ENCODE measurements around the gene TNFRSF4. TPM values are rescaled to one million over a fixed set of nuclear protein-coding genes. Genes with fewer than 3 reads are reported as not detected.

The TNFRSF4 gene
- total RNA-seq, 1 donor from 2014 or later, result not detected

DNA sequence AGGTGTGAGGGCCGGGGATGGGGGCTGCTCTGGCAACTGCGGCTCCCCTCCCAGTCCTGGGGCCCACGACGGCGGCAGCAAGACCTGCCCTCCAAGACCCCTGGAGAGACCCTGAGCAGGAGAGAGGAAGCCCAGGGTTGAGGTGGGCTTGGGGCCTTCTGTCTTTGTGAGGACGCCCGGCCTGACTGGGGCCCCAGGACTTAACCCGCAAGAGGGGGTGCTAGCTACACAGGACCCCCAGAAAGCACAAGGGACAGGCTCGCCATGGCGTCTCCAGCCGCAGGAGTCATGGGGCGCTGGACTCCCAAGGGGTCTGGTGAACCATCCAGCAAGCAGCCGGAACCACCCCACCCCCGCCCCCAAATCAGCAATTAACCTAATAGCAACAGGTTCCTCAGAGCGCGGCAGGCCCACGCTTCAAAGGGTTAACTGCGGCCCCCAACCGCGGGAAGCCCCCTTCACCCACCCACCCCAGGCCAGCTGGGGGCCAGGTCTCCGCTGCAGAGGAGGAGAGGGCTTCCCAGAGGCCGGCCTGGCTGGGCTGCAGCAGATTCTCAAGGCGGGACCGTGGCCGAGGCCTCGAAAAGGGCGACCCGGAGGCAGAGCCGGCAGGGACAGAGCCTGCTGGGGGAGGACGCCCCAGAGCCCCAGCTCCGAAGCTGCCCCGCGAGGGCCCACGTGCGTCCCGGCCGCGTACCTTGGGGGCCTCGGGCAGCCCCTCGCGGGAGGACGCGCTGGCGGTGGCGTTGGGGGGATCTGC, 32.0 kb upstream of the TNFRSF4 start:
- no peak for DNase-seq (ENCODE audit: low read depth)

- no peak for DNase-seq (ENCODE audit: low read depth)
These were observed 31.3 kb upstream of the TNFRSF4 start for GRCh38 chr1:1245178-1245816.

DNA sequence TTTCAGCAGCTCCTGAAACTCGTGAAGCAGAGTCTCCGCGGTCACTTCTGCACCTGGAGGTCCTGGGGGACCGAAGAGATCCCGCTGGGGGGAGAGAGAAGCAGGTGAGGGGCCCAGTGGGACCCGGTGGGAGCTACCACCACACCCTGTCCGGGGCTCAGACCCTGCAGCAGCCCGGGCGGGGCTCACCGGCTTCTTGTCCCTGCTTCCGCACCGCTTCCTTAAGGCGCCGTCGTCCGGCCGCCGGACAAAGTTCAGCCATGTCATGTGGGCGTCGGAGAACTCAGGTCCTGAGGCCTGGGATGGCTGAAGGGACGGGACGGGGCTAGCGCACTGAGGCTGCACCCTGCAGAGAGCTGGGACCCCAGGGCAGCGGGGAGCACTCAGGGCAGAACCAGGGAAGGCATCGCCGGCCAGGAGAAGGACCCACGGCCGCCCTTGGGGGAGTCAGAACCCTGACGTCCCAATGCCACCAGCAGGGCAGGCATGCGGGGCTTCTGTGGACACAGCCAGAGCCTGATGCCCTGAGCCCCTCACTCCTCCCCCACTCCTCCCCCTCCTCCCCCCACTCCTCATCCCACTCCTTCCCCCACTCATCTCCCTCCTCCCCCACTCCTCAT, 30.3 kb upstream of the TNFRSF4 start:
- DNase-seq (ENCODE audit: low read depth), result no peak

DNA sequence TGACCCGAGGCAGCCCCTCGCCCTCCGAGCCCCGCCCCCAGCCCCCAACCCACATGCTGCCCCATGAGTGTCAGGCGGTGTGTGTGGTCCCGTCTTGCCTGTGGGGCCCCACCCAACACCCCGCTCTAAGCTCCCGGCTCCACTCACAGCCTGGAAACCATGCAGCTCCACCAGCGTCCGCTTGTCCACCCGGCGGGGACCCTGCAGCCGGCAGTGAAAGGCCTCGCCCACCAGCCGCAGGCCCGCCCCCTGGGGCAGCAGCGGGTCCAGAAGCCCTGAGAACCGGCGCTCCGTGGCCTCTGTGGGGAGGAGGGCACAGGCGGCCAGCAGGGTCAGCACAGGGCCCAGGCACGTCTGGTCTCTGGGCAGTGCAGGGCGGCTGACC, 29.8 kb upstream of the TNFRSF4 start:
- no peak for DNase-seq (ENCODE audit: low read depth)

- DNase-seq (ENCODE audit: low read depth), result no peak
These were observed 29.3 kb upstream of the TNFRSF4 start for GRCh38 chr1:1243266-1243660.

GRCh38 chr1:1242461-1243265, 28.7 kb upstream of the TNFRSF4 start:
- DNase-seq (ENCODE audit: low read depth), result no peak

DNA sequence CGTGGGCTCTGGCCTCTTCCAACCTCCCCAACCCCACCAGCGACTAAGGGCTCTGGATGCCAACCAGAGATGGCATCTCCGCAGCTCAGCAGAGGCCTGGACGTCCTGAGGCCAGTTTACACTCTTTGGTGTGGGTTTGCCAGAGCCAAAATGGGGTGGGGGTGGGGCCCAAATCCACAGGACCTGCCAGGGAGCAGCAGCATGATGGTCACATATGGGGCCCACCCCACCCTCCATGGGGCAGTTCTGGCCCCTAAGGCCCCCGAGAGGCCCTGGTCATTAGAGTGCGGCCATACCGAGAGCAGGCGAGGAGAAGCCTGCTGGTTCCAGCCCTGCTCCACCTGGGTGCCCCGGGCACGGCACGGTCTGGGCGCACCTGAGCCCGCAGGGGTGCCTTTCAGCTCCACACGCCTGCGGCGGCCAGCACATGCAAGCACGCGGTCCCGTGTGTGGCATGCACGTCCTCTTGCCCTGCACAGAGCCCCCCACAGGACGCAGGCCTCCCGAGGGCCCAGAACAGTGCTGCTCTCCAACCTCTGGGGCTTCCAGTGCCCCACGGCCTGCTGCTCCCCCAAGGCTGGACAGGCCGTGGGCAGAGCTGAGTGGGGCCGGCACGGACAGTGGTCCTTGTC, 27.8 kb upstream of the TNFRSF4 start:
- no peak for DNase-seq (ENCODE audit: low read depth)

GRCh38 chr1:1240822-1241587, 27.1 kb upstream of the TNFRSF4 start:
- no peak for DNase-seq (ENCODE audit: low read depth)

DNA sequence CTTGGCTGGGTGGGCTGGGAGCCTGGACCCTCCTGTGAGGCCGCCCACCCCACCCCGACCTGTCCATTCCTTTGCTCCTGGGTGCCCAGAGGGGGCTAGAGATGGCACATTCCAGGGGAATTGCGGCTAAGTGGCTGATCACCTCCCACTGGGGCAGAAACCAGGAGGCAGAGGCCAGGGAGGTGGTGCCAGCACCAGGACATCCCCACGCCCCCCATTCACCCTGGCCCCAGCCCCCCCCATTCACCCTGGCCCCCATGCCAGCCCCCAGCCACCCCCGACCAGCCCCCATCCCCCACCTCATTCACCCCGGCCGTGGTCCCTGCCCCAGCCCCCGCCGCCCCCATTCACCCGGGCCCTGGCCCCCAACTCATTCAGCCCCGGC, 26.4 kb upstream of the TNFRSF4 start:
- no peak for DNase-seq (ENCODE audit: low read depth)

- no peak for DNase-seq (ENCODE audit: low read depth)
These were observed 25.8 kb upstream of the TNFRSF4 start for GRCh38 chr1:1239614-1240347.

DNA sequence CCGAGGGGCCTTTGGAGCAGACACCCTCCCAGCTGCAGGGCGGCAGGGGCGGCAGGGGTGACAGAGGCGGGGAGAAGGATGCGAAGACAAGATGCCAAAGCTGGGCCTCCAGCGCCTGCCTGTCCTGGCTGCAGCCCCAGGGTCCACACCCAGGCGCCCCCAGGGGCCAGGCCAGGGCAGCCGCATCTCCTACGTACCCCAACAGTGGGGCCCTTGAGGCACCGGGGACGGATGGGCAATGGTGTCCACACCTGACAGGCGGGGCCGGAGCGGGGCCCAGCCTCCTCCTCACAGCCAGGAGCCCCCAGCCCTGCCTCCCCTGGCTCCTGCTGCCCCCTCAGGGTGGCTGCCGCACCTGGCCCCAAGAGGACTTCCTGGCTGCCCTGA, 25.3 kb upstream of the TNFRSF4 start:
- no peak for DNase-seq (ENCODE audit: low read depth)

DNA sequence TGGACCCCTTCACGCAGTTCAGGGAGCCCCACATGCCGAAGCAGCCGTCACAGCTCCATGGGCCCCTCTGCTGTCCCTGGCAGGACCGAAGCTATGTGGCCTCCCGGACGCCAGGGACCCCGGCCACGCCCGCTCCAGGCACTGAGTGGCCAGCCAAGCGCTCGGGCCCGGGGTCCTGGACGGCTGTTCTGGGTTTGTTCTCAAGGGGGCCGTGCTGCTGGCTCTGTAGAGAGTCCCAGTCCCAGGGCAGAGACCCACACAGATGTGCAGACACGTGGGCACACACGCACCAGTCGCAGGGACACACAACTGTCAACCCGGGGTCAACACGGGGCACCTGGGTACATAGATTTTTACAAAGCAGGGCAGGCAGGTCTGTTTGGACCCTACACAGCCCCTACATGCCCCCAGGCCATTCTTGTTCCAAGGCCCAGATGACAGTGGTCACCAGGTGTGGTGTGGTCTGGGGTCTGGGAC, 24.8 kb upstream of the TNFRSF4 start:
- no peak for DNase-seq (ENCODE audit: low read depth)

DNA sequence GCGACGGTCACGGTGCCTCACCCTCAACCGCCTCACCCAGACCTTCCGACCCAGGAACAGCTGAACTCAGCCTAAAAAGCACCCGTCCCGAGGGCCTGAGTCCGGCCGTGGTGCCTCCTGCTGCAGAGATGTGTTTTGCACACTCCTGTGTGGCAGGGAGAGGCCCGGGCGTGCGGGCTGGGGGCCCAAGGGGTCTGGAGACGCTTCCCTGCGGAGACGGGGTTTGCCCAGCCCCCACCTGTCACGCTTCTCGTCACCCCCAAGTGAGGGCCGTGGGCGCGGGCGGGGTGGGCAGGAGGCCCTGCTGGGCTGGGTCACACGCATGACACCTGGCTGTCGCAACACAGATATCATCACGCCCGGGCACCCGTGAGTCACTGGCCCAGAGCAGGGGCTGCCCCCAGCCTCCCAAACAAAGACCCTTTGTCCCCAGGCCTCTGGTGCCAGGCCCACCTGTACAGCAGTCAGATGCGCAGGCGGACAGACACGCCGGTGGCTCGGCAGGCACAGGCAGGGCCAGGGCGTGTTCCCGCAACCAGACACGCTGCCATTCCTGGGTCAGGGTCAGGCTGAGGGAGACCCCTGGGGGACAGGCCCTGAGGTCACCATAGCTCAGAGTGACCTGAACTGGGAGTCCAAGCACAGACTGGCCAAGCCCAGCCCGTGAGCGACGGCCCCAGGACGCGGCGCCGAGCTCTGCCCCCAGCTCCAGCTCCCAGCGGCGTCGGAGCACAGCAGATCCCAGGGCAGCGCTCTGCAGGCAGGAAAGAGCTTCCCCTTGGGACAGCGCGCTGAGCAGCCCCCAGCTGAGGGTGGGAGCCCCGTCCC, 24.1 kb upstream of the TNFRSF4 start:
- no peak for DNase-seq (ENCODE audit: low read depth)

DNA sequence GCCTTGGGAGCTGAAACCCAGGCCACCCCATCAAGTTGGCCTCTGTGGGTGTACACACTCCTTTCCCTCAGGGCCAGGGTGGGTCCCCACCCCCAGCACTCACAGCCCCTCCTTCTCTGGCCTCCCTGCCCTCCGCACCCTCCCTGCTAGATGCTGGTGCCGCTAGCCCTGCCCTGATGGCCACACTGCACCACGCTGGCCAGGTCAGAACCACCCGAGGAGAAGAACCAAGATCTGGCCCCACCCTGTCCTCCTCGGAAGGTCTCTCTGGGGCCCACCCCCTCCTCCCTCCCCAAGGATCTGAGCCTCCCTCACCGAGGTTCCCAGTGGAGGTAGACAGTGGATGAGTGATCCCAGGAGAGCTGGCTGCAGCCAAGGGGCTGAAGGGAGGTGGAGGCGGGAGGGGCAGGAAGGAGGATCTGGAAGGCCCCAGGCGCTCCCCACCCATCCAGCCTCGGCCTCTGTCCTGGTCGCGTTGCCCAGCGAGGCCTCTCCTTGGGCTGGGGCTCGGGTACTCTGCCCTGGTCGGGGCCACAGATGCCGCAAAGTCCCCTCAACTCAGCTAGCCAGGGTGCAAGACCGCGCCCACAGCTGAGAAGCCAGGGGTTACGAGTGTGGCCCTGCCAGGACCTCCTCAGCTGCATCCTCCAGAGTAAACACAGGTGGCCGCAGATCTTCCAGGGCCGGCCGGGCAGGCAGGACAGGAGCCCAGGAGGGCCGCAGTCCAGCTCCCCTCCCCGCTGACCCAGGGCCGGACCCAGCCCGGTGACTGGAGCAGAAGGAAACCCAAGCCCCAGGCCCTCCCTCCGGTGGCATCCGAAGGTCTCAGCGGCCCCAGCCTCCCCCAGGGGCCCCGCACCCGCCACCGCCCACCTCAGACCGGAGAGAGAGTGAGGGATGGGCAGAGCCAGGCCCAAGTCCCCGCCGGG, 23.3 kb upstream of the TNFRSF4 start:
- no peak for DNase-seq (ENCODE audit: low read depth)

DNA sequence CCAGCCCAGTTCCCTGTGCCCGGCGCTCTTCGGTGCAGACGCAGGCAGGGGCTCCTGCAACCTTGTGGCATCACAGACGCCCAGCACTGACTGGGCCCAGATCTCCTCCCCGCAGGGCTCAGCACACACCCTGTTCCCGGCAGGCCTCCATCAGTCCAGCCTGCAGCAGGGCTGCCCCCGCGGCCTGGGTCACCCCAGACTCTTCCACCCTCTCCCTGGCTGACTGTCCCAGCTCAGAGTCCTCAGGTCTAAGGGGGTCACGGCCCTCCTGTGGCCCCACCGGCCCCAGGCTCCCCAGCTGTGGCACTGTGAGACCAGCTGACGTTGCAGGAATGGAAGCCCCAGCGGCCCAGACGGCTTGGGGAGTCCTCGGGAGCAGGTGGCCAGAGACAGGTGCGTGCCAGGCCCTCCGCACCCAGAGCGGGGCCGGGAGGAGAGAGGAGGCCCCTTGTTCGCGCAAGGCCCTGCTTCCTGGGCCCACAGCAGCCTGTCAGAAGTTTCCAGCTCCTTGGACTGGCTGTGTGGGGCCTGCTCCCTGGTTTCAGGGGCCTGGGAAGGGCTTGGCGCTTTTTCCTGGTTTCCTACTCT, 22.3 kb upstream of the TNFRSF4 start:
- peak; percentile 62 for DNase-seq (ENCODE audit: low read depth)

- no peak for DNase-seq (ENCODE audit: low read depth)
These were observed 21.2 kb upstream of the TNFRSF4 start for GRCh38 chr1:1235016-1235744.
